Loucy (cell line): ENCODE measurements around the gene PPP1R3D.

Source experiments
- H2AFZ ChIP-seq: fragments of 200-600 bp; sonication (generic); 2 replicates; pipeline ENCODE4 v1.6.0; 2016; ENCODE audit warnings: antibody characterized with exemption, mild to moderate bottlenecking, low read length, moderate library complexity
- H3F3A ChIP-seq: fragments of 200-600 bp; 2 replicates; pipeline ENCODE4 v1.6.0; 2016; ENCODE audit warnings: antibody characterized with exemption, low read depth, mild to moderate bottlenecking
- H3K27me3 ChIP-seq: fragments of 200-600 bp; sonication (generic); 2 replicates; pipeline ENCODE4 v1.6.1; 2014; ENCODE audit warnings: low read length, mild to moderate bottlenecking; ENCODE audit not compliant: insufficient read depth, poor library complexity, severe bottlenecking
- H3K36me3 ChIP-seq: fragments of 200-600 bp; sonication (generic); 2 replicates; pipeline ENCODE4 v1.6.1; 2016; ENCODE audit warnings: low read length; ENCODE audit not compliant: insufficient read depth
- H3K4me1 ChIP-seq: fragments of 200-600 bp; sonication (generic); 2 replicates; pipeline ENCODE4 v1.5.1; 2014; ENCODE audit warnings: low read length, mild to moderate bottlenecking; ENCODE audit not compliant: insufficient read depth, poor library complexity, severe bottlenecking
- H3K4me2 ChIP-seq: fragments of 200-600 bp; sonication (generic); 2 replicates; pipeline ENCODE4 v1.6.0; 2014; ENCODE audit warnings: antibody characterized with exemption, low read length, low read depth, mild to moderate bottlenecking; ENCODE audit not compliant: poor library complexity, severe bottlenecking
- H3K4me3 ChIP-seq: fragments of 200-600 bp; sonication (generic); 2 replicates; pipeline ENCODE4 v1.5.1; 2014; ENCODE audit warnings: low read length, mild to moderate bottlenecking, mixed read lengths; ENCODE audit not compliant: poor library complexity, severe bottlenecking
- H3K79me2 ChIP-seq: fragments of 200-600 bp; sonication (generic); 2 replicates; pipeline ENCODE4 v1.6.1; 2014; ENCODE audit warnings: low read length; ENCODE audit not compliant: insufficient read depth
- H3K9ac ChIP-seq: fragments of 200-600 bp; sonication (generic); 2 replicates; pipeline ENCODE4 v1.6.0; 2014; ENCODE audit warnings: mild to moderate bottlenecking, low read depth, low read length, moderate library complexity; ENCODE audit not compliant: poor library complexity, severe bottlenecking
- H3K9me2 ChIP-seq: fragments of 200-600 bp; sonication (generic); replicated peaks from 2 replicates; pipeline ENCODE4 v1.6.1; 2016; ENCODE audit warnings: low read depth, low read length, mixed read lengths
- H3K9me3 ChIP-seq: fragments of 200-600 bp; sonication (generic); 2 replicates; pipeline ENCODE4 v1.6.1; 2014; ENCODE audit warnings: mild to moderate bottlenecking, antibody characterized with exemption, low read length, low read depth; ENCODE audit not compliant: insufficient read depth
- H4K20me1 ChIP-seq: fragments of 200-600 bp; sonication (generic); 2 replicates; pipeline ENCODE4 v1.6.0; 2014; ENCODE audit warnings: antibody characterized with exemption, low read length, mild to moderate bottlenecking; ENCODE audit not compliant: insufficient read depth, poor library complexity, severe bottlenecking
- CTCF ChIP-seq: fragments of 200-600 bp; sonication (generic); conservative IDR thresholded peaks from 2 replicates; pipeline ENCODE4 v1.5.1; 2014; ENCODE audit warnings: mild to moderate bottlenecking, antibody characterized with exemption, low read length
- EZH2phosphoT487 ChIP-seq: fragments of 200-600 bp; IDR thresholded peaks from 2 replicates; pipeline ENCODE4 v1.6.1; 2018; ENCODE audit warnings: antibody characterized with exemption, mild to moderate bottlenecking, moderate library complexity, borderline replicate concordance

Gene PPP1R3D

GRCh38 chr20:59903621-59904020 lies 36.5 kb downstream of the PPP1R3D start:
- H3F3A ChIP-seq: no peaks in the 10 kb centered on the region
- H3K79me2 ChIP-seq: no peaks in the 10 kb centered on the region
- H3K9me3 ChIP-seq: no peaks in the 10 kb centered on the region
- TF ChIP-seq EZH2phosphoT487 (no peak), CTCF (no peak)
- H3K9ac ChIP-seq: no peak overlapping the region
- H3K4me1 ChIP-seq: no peaks in the 10 kb centered on the region
- no peaks in the 10 kb centered on the region for H3K27me3 ChIP-seq
- H3K36me3 ChIP-seq: no peaks in the 10 kb centered on the region
- H3K9me2 ChIP-seq: no peaks in the 10 kb centered on the region
- no peak overlapping the region for H3K4me3 ChIP-seq
- no peak overlapping the region; the same call in 1 of the 2 replicates for H2AFZ ChIP-seq
- no peaks in the 10 kb centered on the region for H4K20me1 ChIP-seq
- H3K4me2 ChIP-seq: no peak overlapping the region

GRCh38 chr20:59902470-59902869 lies 37.6 kb downstream of the PPP1R3D start:
- TF ChIP-seq CTCF: no peak
- TF ChIP-seq EZH2phosphoT487: no peak
- Histone ChIP-seq H3K36me3 (no peaks in the 10 kb centered on the region), H3K4me1 (no peaks in the 10 kb centered on the region), H2AFZ (no peak overlapping the region), H3K4me2 (no peak overlapping the region), H3K9ac (no peak overlapping the region), H3K79me2 (no peaks in the 10 kb centered on the region), H3K4me3 (no peak overlapping the region), H3K9me2 (no peaks in the 10 kb centered on the region), H3F3A (no peaks in the 10 kb centered on the region), H3K9me3 (no peaks in the 10 kb centered on the region), H4K20me1 (no peaks in the 10 kb centered on the region), H3K27me3 (no peaks in the 10 kb centered on the region)

- no peaks in the 10 kb centered on the region for H3K27me3 ChIP-seq
- no peaks in the 10 kb centered on the region for H3F3A ChIP-seq
- H3K4me1 ChIP-seq: no peaks in the 10 kb centered on the region
- no peak overlapping the region for H2AFZ ChIP-seq
- no peaks in the 10 kb centered on the region for H3K79me2 ChIP-seq
- H3K9me2 ChIP-seq: no peaks in the 10 kb centered on the region
- no peak overlapping the region for H3K9ac ChIP-seq
- H3K4me3 ChIP-seq: no peak overlapping the region
- TF ChIP-seq CTCF (no peak), EZH2phosphoT487 (no peak)
- no peaks in the 10 kb centered on the region for H3K36me3 ChIP-seq
- H3K9me3 ChIP-seq: no peaks in the 10 kb centered on the region
- no peak overlapping the region for H3K4me2 ChIP-seq
- H4K20me1 ChIP-seq: no peaks in the 10 kb centered on the region
Observed at GRCh38 chr20:59895908-59896307, 44.2 kb downstream of the PPP1R3D start.
